SU-DHL-6 (cell line): ENCODE results near the gene LATS2.

ENCODE experiments used
- H2AFZ ChIP-seq: fragments of 200-600 bp; sonication (generic); 2 replicates; pipeline ENCODE4 v1.6.1; 2014; ENCODE audit warnings: low read depth, mild to moderate bottlenecking, moderate library complexity, mixed read lengths, antibody characterized with exemption, low read length; ENCODE audit not compliant: severe bottlenecking
- H3F3A ChIP-seq: fragments of 200-600 bp; shearing (Covaris generic); 2 replicates; pipeline ENCODE4 v1.6.0; 2016; ENCODE audit warnings: antibody characterized with exemption, mild to moderate bottlenecking; ENCODE audit not compliant: insufficient read depth
- H3K27ac ChIP-seq: fragments of 200-600 bp; sonication (generic); 2 replicates; pipeline ENCODE4 v1.5.1; 2016; ENCODE audit warnings: low read depth, mild to moderate bottlenecking, low read length, moderate library complexity, mixed read lengths
- H3K27me3 ChIP-seq: fragments of 200-600 bp; sonication (generic), shearing (Covaris generic); 2 replicates; pipeline ENCODE4 v1.6.0; 2014; ENCODE audit warnings: mild to moderate bottlenecking, low read length
- H3K36me3 ChIP-seq: fragments of 200-600 bp; sonication (generic); 2 replicates; pipeline ENCODE4 v1.6.1; 2014; ENCODE audit warnings: mild to moderate bottlenecking, low read length, mixed read lengths
- H3K4me2 ChIP-seq: fragments of 300-600, 200-600 bp; shearing (Covaris generic), sonication (generic); 2 replicates; pipeline ENCODE4 v1.6.0; 2014; ENCODE audit warnings: low read length, low read depth, mild to moderate bottlenecking; ENCODE audit not compliant: poor library complexity, severe bottlenecking
- H3K4me3 ChIP-seq: fragments of 200-600 bp; sonication (generic); 2 replicates; pipeline ENCODE4 v1.5.1; 2014; ENCODE audit warnings: antibody characterized with exemption, low read length, mild to moderate bottlenecking, mixed read lengths; ENCODE audit not compliant: insufficient read depth, poor library complexity, severe bottlenecking
- H3K79me2 ChIP-seq: fragments of 200-600 bp; sonication (generic); 2 replicates; pipeline ENCODE4 v1.6.1; 2014; ENCODE audit warnings: mild to moderate bottlenecking, low read length, moderate library complexity; ENCODE audit not compliant: insufficient read depth
- H3K9ac ChIP-seq: fragments of 200-600 bp; sonication (generic); 2 replicates; pipeline ENCODE4 v1.7.0; 2014; ENCODE audit warnings: mild to moderate bottlenecking, low read length
- H3K9me2 ChIP-seq: fragments of 200-600 bp; sonication (generic); replicated peaks from 2 replicates; pipeline ENCODE4 v1.6.1; 2014; ENCODE audit warnings: low read length; ENCODE audit not compliant: insufficient read depth
- H3K9me3 ChIP-seq: fragments of 200-600 bp; sonication (generic); 2 replicates; pipeline ENCODE4 v1.6.1; 2014; ENCODE audit warnings: low read length, mixed read lengths; ENCODE audit not compliant: insufficient read depth
- H4K20me1 ChIP-seq: fragments of 200-600 bp; sonication (generic); 2 replicates; pipeline ENCODE4 v1.6.1; 2014; ENCODE audit warnings: low read depth, mild to moderate bottlenecking, antibody characterized with exemption, low read length, moderate library complexity, mixed read lengths
- EZH2phosphoT487 ChIP-seq: fragments of 200-600 bp; sonication (generic), shearing (Covaris generic); conservative IDR thresholded peaks from 2 replicates; pipeline ENCODE4 v1.6.1; 2018; ENCODE audit warnings: mild to moderate bottlenecking, antibody characterized with exemption, low read length, moderate library complexity, mixed read lengths
- TF ChIP-seq, protein P1 (sequence below): fragments of 200-600 bp; sonication (generic); IDR thresholded peaks from one replicate; pipeline ENCODE4 v1.5.1; 2017; ENCODE audit warnings: antibody characterized with exemption, mild to moderate bottlenecking, low read length, moderate library complexity; ENCODE audit not compliant: insufficient read depth, poor library complexity, severe bottlenecking

Gene LATS2

DNA sequence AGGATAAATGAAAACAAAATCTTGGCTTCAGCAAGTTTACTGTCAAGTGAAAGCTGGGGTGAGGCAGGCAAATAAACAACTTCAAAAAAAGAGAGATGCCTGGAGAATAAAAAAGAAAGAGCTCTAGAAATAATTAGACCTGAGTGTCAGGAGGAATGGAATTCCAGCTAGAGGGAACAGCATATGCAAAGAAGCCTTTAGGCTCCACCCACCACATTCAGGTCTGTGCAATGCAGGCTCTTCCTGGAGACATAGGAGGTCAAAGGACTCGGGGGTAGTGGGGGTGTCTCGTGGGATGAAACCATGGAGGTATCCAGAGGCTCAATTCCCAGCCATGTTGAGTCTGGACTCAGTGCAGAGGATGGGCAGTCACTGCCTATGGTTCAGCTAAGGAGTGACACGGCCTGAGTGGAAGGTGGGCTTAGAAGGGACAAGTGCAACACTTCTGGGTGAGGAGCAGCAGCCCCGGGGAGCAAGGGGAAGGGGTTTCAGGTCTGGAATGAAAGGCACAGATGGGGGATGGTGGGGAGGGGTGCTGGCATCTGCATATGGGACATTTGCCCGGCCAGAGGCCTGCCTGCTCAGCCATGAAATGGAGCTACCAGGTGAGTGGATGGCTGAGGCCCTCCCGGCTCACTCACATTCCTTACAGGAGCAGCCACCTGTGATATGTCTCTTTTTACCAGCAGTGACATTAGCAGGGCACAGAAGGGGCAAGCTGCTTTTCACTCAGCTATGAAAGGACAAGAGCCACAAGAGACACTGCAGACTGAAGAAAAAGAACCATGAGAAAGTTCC is 12.3 kb downstream of the LATS2 start:
- TF ChIP-seq, protein P1, sequence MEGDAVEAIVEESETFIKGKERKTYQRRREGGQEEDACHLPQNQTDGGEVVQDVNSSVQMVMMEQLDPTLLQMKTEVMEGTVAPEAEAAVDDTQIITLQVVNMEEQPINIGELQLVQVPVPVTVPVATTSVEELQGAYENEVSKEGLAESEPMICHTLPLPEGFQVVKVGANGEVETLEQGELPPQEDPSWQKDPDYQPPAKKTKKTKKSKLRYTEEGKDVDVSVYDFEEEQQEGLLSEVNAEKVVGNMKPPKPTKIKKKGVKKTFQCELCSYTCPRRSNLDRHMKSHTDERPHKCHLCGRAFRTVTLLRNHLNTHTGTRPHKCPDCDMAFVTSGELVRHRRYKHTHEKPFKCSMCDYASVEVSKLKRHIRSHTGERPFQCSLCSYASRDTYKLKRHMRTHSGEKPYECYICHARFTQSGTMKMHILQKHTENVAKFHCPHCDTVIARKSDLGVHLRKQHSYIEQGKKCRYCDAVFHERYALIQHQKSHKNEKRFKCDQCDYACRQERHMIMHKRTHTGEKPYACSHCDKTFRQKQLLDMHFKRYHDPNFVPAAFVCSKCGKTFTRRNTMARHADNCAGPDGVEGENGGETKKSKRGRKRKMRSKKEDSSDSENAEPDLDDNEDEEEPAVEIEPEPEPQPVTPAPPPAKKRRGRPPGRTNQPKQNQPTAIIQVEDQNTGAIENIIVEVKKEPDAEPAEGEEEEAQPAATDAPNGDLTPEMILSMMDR = no peak
- TF ChIP-seq EZH2phosphoT487 = no peak
- H3K27me3 ChIP-seq = no peaks in the 10 kb centered on the region
- no peaks in the 10 kb centered on the region for H3K79me2 ChIP-seq
- H3K9me3 ChIP-seq = no peaks in the 10 kb centered on the region
- H2AFZ ChIP-seq = no peak overlapping the region
- H3K9me2 ChIP-seq = no peaks in the 10 kb centered on the region
- H3K36me3 ChIP-seq = no peaks in the 10 kb centered on the region
- no peak overlapping the region for H3K9ac ChIP-seq
- no peaks in the 10 kb centered on the region for H3F3A ChIP-seq
- H4K20me1 ChIP-seq = no peaks in the 10 kb centered on the region
- no peak overlapping the region for H3K27ac ChIP-seq
- no peak overlapping the region for H3K4me2 ChIP-seq
- no peak overlapping the region for H3K4me3 ChIP-seq

DNA sequence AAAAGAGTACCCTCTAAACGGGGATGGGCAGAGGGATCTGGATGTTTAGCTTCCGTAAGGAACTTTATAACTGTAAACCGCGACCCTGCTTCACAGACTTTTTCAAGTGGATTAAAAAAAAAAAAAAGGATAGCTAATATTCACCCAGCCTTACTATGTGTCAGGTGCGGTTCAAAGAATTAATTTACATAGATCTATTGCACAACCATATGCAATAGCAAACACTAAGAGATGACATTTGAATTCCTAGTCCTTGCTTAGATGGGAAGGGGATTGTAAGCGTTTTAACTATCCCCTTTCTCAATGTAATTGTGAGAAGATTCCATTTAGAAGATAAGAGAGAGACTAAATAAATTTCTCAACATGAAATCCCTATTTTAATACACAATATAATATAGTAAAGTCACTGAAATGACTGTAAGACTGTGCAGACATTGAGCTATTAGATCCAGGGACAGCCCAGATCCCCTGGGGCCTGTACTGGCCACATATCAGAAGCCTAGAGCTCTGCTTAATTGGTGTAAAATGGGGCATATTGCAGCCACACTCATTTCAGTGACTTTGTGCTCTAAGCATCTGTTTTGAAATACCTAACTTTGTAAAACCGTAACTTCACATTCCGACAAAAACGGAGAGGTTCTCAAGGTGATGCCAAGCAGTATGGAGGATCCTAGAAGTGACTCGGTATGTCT is 13.6 kb downstream of the LATS2 start:
- no peaks in the 10 kb centered on the region for H3K36me3 ChIP-seq
- H4K20me1 ChIP-seq = no peaks in the 10 kb centered on the region
- H3F3A ChIP-seq = no peaks in the 10 kb centered on the region
- no peak overlapping the region for H3K9ac ChIP-seq
- H3K79me2 ChIP-seq = no peaks in the 10 kb centered on the region
- H3K4me3 ChIP-seq = no peak overlapping the region
- no peaks in the 10 kb centered on the region for H3K9me3 ChIP-seq
- H3K27me3 ChIP-seq = no peaks in the 10 kb centered on the region
- no peaks in the 10 kb centered on the region for H3K9me2 ChIP-seq
- no peak overlapping the region for H2AFZ ChIP-seq
- H3K4me2 ChIP-seq = no peak overlapping the region
- no peak overlapping the region for H3K27ac ChIP-seq
- TF ChIP-seq EZH2phosphoT487 = no peak
- TF ChIP-seq, protein P1 = no peak

DNA sequence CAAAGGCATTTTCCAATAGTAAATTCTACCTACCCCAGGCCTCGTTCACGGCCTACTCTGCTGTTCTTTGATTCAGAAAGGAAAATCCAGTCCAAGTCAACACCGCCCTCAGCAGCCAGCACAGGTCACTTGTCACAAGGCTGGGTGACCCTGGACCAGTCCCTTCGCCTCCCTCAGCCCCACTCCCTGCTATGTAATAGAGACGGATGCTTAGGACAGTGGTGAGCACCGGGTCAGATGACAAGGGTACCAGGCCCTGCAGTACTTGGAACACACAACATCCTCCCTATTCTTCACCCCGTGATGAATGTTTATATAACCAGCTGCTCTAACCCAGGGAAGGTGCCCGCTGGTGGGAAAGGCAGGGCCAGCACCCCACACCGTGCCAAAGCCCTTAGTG is 14.3 kb downstream of the LATS2 start:
- H4K20me1 ChIP-seq = no peaks in the 10 kb centered on the region
- H3K9me2 ChIP-seq = no peaks in the 10 kb centered on the region
- H3K9me3 ChIP-seq = no peaks in the 10 kb centered on the region
- TF ChIP-seq, protein P1 = no peak
- no peaks in the 10 kb centered on the region for H3K27me3 ChIP-seq
- no peaks in the 10 kb centered on the region for H3K79me2 ChIP-seq
- H3K9ac ChIP-seq = no peak overlapping the region
- H3K27ac ChIP-seq = no peak overlapping the region
- no peak overlapping the region for H3K4me3 ChIP-seq
- H2AFZ ChIP-seq = no peak overlapping the region
- no peaks in the 10 kb centered on the region for H3K36me3 ChIP-seq
- H3F3A ChIP-seq = no peaks in the 10 kb centered on the region
- H3K4me2 ChIP-seq = no peak overlapping the region
